22Rv1 (cell line): ENCODE results near the gene CADM1.

ENCODE experiments used
- ZFX ChIP-seq: fragments of 450-650 bp; IDR thresholded peaks from 2 replicates; pipeline ENCODE4 v1.6.1; 2017; ENCODE audit warnings: antibody characterized with exemption, borderline replicate concordance
- TF ChIP-seq, protein P1 (sequence below): fragments of 450-650 bp; IDR thresholded peaks from 2 replicates; pipeline ENCODE4 v1.5.1; 2017; ENCODE audit warnings: mild to moderate bottlenecking

DNA sequence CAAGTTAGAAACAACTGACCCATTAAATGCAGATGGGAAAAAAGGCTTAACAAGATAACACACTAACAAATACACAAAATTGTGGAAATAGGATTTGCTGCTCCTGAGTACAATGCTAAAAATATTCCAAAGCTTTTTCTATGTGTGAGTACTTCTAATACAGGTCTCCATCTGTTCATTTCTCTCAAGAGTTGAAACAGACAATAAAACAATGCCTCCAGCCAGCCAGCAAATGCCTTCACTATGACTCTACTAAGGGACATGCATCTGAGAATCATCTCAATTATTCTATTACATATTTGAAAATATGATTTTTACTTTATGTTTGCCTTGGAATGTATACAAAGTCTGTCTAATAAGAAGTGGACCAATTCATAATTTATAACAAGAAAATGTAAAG is 119.0 kb downstream of the CADM1 start:
- TF ChIP-seq, protein P1, sequence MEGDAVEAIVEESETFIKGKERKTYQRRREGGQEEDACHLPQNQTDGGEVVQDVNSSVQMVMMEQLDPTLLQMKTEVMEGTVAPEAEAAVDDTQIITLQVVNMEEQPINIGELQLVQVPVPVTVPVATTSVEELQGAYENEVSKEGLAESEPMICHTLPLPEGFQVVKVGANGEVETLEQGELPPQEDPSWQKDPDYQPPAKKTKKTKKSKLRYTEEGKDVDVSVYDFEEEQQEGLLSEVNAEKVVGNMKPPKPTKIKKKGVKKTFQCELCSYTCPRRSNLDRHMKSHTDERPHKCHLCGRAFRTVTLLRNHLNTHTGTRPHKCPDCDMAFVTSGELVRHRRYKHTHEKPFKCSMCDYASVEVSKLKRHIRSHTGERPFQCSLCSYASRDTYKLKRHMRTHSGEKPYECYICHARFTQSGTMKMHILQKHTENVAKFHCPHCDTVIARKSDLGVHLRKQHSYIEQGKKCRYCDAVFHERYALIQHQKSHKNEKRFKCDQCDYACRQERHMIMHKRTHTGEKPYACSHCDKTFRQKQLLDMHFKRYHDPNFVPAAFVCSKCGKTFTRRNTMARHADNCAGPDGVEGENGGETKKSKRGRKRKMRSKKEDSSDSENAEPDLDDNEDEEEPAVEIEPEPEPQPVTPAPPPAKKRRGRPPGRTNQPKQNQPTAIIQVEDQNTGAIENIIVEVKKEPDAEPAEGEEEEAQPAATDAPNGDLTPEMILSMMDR, result no peak
- no peak for TF ChIP-seq ZFX
